22Rv1 (cell line): ENCODE results near the gene VIPAS39.

ENCODE experiments used
- CTCF ChIP-seq: fragments of 450-650 bp; IDR thresholded peaks from 2 replicates; pipeline ENCODE4 v1.5.1; 2017; ENCODE audit warnings: mild to moderate bottlenecking
- ZFX ChIP-seq: fragments of 450-650 bp; IDR thresholded peaks from 2 replicates; pipeline ENCODE4 v1.6.1; 2017; ENCODE audit warnings: antibody characterized with exemption, borderline replicate concordance

GRCh38 chr14:77406086-77406485 is 51.3 kb downstream of the VIPAS39 start:
- TF ChIP-seq CTCF: no peak
- TF ChIP-seq ZFX: no peak
